Activated naive CD8-positive, alpha-beta T cell treated with anti-CD3 and anti-CD28 coated beads for 36 hours (primary cell): ENCODE data around the gene MAPK8IP1. TPM values are rescaled to one million over a fixed set of nuclear protein-coding genes. Genes with fewer than 3 reads are reported as not detected.

Experiments used
- DNase-seq: peaks from one replicate; pipeline ENCODE4 v3.0.0; 2021
- H3K27ac Mint-ChIP-seq: one replicate; pipeline ENCODE4 v1.8.0; 2022; ENCODE audit warnings: mild to moderate bottlenecking, moderate library complexity, mixed read lengths
- H3K27me3 Mint-ChIP-seq: one replicate; pipeline ENCODE4 v1.8.0; 2022; ENCODE audit warnings: mild to moderate bottlenecking, mixed read lengths
- H3K36me3 Mint-ChIP-seq: one replicate; pipeline ENCODE4 v1.8.0; 2021; ENCODE audit warnings: mild to moderate bottlenecking, mixed read lengths
- H3K4me1 Mint-ChIP-seq: one replicate; pipeline ENCODE4 v1.8.0; 2021; ENCODE audit warnings: mixed read lengths
- H3K4me3 Mint-ChIP-seq: one replicate; pipeline ENCODE4 v1.8.0; 2022; ENCODE audit warnings: mild to moderate bottlenecking, moderate library complexity, mixed read lengths
- H3K9me3 Mint-ChIP-seq: one replicate; pipeline ENCODE4 v1.8.0; 2022; ENCODE audit warnings: mixed read lengths
- total RNA-seq, 2 experiments: library from RNA; stranded (reverse); gene quantifications; one replicate each; pipeline ENCODE4 v1.2.3, GENCODE V29; 2021

MAPK8IP1 gene
- total RNA-seq, 2 experiments from 2014 or later: 0.54 to 0.56 TPM

DNA sequence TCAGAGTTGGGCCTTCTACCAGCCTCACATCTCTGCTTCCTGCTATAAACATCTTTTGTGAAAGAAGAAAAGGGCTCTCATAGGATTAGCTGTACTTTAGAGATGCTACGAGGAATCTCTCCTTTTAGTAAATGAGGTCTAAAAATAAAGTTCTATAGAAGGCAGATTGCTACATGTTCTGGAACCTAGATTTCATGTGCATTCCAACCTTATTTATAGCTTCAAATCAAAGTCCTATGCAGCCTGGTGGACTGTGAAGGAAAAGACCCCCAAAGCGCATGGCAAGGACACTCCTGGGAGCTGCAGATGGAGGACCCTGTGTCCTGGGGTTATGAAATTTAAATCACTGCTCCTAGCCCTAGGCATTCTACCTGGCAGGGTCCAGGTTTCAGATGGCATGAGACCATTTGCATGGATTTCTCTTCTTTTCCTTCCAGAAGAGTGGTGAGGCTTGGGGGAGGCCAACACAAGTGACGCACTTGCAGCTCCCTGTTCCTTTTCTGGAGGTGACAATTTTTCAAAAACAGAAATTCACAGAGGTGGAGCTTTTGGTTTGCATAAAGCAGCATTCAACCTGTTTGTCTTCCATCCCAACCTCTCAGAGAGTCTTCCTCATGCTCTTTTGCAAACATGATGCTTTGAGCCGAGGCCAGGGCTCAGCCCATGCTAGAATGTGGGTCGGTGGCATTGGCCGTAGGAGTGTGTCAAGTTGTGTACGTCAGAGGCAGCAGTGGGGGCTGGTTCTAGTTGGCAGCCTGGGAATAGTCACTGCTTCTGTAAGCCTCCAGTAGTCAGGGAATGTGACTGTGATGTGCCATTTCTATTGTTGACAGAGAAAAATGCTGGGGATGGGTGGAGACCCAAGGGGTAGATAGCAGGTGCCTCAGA lies 31.9 kb upstream of the MAPK8IP1 start:
- Mint-ChIP-seq H3K9me3 (no peaks in the 10 kb centered on the region), H3K27me3 (no peaks in the 10 kb centered on the region), H3K36me3 (peaks cover 5% of the 10 kb centered on the region), H3K4me1 (peaks cover 31% of the 10 kb centered on the region), H3K27ac (no peak overlapping the region), H3K4me3 (no peak overlapping the region)
- DNase-seq: no peak

DNA sequence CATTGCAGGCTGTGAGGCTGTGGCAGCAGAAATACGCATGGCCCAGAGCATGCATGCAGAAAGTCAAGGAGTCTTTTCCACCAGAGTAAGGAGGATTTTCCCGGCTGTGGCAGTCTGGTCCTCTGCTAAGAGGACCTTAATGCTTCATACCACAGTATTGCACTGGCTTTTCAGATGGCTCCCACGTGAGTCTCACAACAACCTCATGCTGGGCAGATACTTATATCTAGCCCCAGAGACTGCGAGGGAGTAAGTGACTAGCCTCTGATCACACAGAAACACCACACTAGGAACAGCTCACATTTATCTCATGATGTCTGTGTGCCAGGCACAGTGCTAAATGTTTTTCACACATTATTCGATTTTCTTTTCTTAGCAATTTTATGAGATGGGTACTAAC lies 30.1 kb upstream of the MAPK8IP1 start:
- H3K4me3 Mint-ChIP-seq: no peak overlapping the region
- H3K4me1 Mint-ChIP-seq: peaks cover 21% of the 10 kb centered on the region
- H3K27ac Mint-ChIP-seq: no peak overlapping the region
- no peak for DNase-seq
- H3K9me3 Mint-ChIP-seq: no peaks in the 10 kb centered on the region
- peaks cover 8% of the 10 kb centered on the region for H3K36me3 Mint-ChIP-seq
- H3K27me3 Mint-ChIP-seq: no peaks in the 10 kb centered on the region

DNA sequence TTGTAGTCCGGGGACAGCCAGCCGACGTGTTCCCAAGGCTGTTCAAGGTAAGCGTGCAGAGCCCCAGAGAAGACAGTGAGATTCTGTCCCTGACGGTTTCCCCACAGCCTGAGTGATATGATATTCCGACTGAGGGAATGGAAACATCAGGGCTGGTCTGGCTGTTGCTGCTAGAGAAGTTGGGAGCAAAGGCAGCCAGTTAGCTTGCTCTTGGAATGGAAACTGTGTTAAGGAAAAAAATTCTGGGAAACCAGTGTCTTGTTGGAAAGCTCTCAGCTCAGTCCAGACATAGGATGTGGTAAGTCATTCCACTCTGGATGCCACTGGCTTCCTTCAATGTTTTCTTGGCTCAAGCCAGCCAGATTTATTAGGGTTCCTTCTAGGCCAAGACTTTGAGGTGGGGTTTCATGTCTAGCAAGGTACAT lies 29.4 kb upstream of the MAPK8IP1 start:
- Mint-ChIP-seq H3K36me3 (peaks cover 9% of the 10 kb centered on the region), H3K4me1 (peaks cover 15% of the 10 kb centered on the region), H3K9me3 (no peaks in the 10 kb centered on the region), H3K27ac (no peak overlapping the region), H3K27me3 (no peaks in the 10 kb centered on the region), H3K4me3 (no peak overlapping the region)
- no peak for DNase-seq

DNA sequence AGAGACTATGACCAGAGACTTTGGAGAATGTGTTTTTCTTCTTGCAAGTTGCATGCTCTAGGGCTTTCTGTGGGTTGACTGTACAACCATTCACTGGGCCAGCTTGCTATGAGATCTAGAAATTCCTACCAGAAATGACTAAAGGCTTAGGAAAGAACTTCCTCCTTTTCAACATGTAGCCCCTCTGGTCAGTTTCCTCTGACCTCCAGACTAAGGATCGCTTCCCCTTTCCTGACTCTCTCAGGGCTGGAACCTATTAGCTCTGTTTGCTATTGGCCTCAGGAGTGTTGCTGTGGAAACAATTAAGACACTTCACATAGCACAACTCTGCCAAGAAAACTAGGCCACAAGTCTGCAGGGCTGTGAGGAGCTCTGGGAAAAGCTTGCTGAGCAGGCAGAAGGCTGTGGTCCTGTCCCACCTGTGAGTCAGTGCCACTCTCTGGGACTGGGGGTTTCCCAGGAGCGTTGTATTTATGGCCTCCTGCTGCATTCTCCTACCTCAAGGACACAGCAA lies 27.4 kb upstream of the MAPK8IP1 start:
- Mint-ChIP-seq H3K4me3 (no peak overlapping the region), H3K27ac (no peak overlapping the region), H3K36me3 (peaks cover 10% of the 10 kb centered on the region), H3K27me3 (no peaks in the 10 kb centered on the region), H3K4me1 (peaks cover 6% of the 10 kb centered on the region), H3K9me3 (no peaks in the 10 kb centered on the region)
- no peak for DNase-seq

DNA sequence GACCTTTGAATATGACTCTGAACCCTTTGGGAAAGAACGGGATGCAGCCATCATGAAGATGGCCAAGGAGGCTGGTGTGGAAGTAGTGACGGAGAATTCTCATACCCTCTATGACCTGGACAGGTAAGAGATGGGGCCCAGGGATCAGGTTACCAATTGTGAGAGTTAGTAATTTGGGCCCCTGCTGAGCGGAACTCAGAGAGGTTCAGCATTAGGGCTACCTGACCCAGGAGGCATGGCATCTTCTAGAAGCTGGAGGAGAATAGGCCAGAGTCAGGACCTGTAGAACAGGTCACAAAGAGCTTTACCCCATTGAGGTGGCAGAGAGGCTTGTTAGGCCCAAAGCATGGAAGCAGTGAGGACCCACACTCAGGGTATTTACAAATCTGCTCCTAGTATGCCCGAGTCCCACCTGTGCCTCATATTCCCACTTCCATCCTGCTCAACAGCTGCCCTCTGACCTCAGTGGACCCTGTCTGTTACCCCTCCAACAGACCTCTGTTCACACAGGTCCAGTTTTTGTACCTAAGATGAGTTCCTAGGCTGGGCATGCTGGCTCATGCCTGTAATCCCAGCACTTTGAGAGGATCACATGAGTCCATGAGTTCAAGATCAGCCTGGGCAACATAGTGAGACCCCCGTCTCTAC lies 26.6 kb upstream of the MAPK8IP1 start:
- peaks cover 10% of the 10 kb centered on the region for H3K36me3 Mint-ChIP-seq
- H3K27me3 Mint-ChIP-seq: no peaks in the 10 kb centered on the region
- no peaks in the 10 kb centered on the region for H3K9me3 Mint-ChIP-seq
- H3K4me3 Mint-ChIP-seq: no peak overlapping the region
- H3K27ac Mint-ChIP-seq: no peak overlapping the region
- H3K4me1 Mint-ChIP-seq: peaks cover 2% of the 10 kb centered on the region
- DNase-seq: no peak

DNA sequence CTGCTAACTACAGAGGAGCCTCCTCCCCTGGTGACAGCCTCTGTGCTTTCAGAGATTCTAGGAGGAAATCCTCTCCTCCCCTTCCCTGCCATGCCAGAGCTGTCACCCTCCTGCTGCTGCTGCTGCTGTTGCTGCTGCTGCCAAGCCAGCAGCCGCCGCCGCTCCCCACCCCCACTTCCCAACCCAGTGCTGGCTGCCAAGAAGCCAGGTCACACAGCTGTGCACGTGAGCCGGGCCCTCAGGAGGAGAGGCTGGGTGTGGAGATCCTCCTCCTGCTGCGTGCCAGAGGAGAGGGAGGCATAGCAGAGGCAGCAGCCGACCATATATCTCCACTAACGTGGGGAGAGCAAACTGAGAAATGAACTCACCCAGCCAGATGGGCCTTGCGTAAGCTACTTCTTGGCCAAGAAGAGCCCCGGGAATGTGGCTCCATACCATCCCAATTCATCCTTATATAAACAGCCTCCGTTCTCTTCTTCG lies 25.8 kb upstream of the MAPK8IP1 start:
- peaks cover 10% of the 10 kb centered on the region for H3K36me3 Mint-ChIP-seq
- DNase-seq: no peak
- H3K27ac Mint-ChIP-seq: no peak overlapping the region

DNA sequence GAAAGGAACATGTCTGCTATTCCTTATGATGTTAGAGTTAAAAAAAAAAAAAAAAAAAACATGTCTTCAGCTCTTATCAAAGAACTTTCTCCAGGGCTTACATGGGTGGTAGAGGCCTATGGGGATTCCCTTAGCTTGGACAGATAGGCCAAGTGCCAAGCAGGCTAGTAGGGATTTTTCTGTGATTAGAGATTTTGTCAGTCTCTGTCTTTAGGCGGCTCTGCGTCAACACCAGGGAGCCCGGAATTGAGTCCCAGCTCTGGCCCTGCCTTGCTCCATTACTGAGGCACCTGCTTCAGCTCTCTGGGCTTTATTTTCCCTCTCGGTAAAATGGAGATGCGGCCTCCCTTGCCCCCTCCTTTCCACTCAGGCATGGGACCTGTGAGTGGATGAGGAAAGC lies 25.1 kb upstream of the MAPK8IP1 start:
- no peaks in the 10 kb centered on the region for H3K9me3 Mint-ChIP-seq
- H3K4me1 Mint-ChIP-seq: no peaks in the 10 kb centered on the region
- H3K27ac Mint-ChIP-seq: no peak overlapping the region
- H3K27me3 Mint-ChIP-seq: no peaks in the 10 kb centered on the region
- H3K36me3 Mint-ChIP-seq: peaks cover 10% of the 10 kb centered on the region
- H3K4me3 Mint-ChIP-seq: no peak overlapping the region
- DNase-seq: no peak

More for the DNA sequence above, 25.8 kb upstream of the MAPK8IP1 start:
- H3K27me3 Mint-ChIP-seq: no peaks in the 10 kb centered on the region
- no peaks in the 10 kb centered on the region for H3K9me3 Mint-ChIP-seq
- H3K4me1 Mint-ChIP-seq: no peaks in the 10 kb centered on the region
- no peak overlapping the region for H3K4me3 Mint-ChIP-seq

DNA sequence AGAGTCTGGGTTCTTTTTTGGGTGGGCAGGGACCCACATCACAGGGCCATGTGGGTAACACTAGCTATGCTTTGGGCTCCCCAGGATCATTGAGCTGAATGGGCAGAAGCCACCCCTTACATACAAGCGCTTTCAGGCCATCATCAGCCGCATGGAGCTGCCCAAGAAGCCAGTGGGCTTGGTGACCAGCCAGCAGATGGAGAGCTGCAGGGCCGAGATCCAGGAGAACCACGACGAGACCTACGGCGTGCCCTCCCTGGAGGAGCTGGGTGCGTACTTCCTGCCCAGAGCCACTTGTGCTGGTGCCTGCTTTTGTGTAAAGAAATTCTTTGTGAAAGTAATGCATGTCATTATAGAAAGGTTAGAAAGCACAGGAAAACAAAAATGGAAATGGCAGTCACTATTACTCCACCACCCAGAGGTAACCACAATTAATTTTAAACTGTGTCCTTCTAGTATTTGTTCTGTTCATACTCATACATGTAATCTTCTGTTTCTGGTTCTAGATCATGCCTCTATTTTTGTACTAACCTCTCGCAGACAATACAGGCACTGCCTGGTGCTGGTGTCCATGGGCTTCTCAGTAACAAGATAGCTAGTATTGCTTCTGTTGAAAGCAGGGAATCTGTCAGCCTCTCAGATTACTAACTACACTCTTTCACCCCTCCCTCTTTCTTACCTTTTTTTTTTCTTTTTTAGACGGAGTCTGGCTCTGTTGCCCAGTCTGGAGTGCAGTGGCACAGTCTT lies 24.5 kb upstream of the MAPK8IP1 start:
- DNase-seq: no peak
- Mint-ChIP-seq H3K4me3 (no peak overlapping the region), H3K27me3 (no peaks in the 10 kb centered on the region), H3K27ac (no peak overlapping the region), H3K4me1 (no peaks in the 10 kb centered on the region), H3K9me3 (no peaks in the 10 kb centered on the region), H3K36me3 (peaks cover 11% of the 10 kb centered on the region)

DNA sequence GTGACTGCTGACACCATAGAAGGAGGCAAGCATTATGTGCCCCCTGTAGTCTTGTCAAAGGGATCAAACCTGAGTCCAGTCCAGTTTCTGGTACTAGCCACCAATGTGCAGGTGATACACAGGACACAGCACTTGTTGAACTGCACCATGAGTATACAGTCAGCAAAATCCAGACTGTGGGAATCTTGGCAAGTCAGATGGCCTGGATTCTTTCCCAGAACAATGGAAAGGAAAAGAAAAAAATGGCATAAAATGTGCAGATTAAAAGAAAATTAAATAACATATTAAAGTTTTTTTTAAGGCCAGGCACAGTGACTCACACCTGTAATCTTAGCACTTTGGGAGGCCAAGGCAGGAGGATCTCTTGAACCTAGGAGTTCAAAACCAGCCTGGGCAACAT lies 21.4 kb upstream of the MAPK8IP1 start:
- H3K4me3 Mint-ChIP-seq: no peak overlapping the region
- no peaks in the 10 kb centered on the region for H3K9me3 Mint-ChIP-seq
- H3K36me3 Mint-ChIP-seq: peaks cover 15% of the 10 kb centered on the region
- no peaks in the 10 kb centered on the region for H3K27me3 Mint-ChIP-seq
- no peak for DNase-seq
- no peak overlapping the region for H3K27ac Mint-ChIP-seq
- H3K4me1 Mint-ChIP-seq: no peaks in the 10 kb centered on the region

DNA sequence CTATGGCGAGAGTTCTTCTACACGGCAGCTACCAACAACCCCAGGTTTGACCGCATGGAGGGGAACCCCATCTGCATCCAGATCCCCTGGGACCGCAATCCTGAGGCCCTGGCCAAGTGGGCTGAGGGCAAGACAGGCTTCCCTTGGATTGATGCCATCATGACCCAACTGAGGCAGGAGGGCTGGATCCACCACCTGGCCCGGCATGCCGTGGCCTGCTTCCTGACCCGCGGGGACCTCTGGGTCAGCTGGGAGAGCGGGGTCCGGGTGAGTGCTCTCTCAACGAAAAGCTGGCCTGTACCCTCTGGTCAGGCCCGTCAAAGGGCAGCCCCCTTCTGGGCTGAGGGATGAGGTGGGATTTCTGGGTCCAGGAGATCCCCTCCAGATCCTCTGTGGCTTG lies 15.9 kb upstream of the MAPK8IP1 start:
- no peaks in the 10 kb centered on the region for H3K4me1 Mint-ChIP-seq
- no peak for DNase-seq
- no peaks in the 10 kb centered on the region for H3K9me3 Mint-ChIP-seq
- H3K27ac Mint-ChIP-seq: no peak overlapping the region
- H3K36me3 Mint-ChIP-seq: peaks cover 24% of the 10 kb centered on the region
- no peak overlapping the region for H3K4me3 Mint-ChIP-seq
- no peaks in the 10 kb centered on the region for H3K27me3 Mint-ChIP-seq

DNA sequence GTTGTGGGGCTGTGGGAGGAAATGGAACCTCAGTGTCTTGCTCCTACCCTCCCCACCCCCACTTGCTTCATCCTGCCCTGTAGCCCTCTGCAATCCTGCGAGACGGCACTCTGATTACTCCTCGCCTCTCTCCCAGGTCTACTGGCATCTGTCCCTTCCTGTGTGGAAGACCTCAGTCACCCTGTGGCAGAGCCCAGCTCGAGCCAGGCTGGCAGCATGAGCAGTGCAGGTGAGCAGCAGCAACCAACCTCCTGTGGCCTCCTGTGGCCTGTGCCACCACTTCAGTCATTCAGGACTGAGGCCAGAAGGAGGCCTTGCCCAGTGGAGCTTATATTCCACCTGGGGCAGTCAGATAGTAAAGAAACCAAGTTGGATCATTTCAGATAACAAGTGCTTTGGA lies 14.7 kb upstream of the MAPK8IP1 start:
- Mint-ChIP-seq H3K4me3 (no peak overlapping the region), H3K4me1 (no peaks in the 10 kb centered on the region), H3K36me3 (peaks cover 24% of the 10 kb centered on the region), H3K9me3 (no peaks in the 10 kb centered on the region), H3K27ac (no peak overlapping the region), H3K27me3 (no peaks in the 10 kb centered on the region)
- no peak for DNase-seq

DNA sequence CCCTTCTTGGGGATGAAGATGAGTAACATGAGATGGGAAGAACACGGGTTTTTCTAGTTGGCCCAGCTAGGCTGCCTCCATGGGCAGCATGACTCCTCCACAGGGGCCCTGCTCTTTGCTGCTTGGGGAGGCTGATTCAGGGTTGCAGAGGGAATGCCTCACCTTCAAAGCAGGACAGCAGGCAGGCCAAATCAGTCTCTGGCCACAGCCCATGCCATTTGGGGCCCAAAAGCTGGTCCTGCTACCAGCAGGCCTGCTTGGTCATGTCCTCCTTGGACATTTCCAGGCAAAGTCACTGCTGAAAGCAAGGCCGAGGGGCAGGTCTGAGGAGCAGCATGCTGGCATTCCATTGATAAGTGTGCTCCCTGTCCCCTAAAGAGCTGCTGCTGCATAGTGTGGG lies 13.8 kb upstream of the MAPK8IP1 start:
- Mint-ChIP-seq H3K27ac (no peak overlapping the region), H3K36me3 (peaks cover 22% of the 10 kb centered on the region), H3K4me1 (no peaks in the 10 kb centered on the region), H3K9me3 (no peaks in the 10 kb centered on the region), H3K4me3 (no peak overlapping the region), H3K27me3 (no peaks in the 10 kb centered on the region)
- DNase-seq: no peak

DNA sequence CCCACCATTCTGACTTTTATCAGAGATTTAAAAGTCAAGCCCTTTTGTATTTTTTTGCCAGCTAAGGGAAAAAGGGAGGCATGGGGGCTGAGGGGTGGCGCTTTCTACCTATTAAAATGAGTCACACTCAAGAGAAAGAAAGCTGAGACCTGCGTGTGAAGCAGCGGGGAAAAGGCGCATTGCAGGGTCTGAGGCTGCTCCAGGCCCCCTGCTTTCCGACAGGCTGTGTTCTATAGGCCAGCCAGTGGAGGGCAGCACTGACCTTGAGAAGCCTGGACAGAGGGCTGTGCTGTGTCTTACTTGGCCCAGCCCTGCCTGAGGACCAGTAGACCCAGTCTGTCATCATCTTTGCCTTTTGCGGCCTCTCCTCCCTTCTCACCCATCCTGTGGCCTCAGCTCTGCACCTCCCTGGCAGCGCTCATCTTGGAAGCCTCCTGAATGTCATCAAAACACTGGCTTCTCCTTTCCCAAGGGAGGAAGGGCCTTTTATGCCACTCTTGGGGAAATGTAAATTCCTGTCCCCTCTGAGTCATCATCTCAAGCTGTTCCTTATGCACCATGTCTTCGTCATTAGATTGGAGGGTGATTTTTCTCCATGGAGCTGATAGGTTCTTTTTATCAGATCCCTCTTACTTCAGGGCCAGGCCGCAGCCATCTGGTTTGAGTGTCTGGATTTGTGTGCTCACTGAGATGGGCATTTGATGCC lies 12.6 kb upstream of the MAPK8IP1 start:
- Mint-ChIP-seq H3K27ac (no peak overlapping the region), H3K36me3 (peaks cover 19% of the 10 kb centered on the region), H3K27me3 (no peaks in the 10 kb centered on the region), H3K4me1 (no peaks in the 10 kb centered on the region), H3K4me3 (no peak overlapping the region), H3K9me3 (no peaks in the 10 kb centered on the region)
- peak; percentile 45 for DNase-seq

DNA sequence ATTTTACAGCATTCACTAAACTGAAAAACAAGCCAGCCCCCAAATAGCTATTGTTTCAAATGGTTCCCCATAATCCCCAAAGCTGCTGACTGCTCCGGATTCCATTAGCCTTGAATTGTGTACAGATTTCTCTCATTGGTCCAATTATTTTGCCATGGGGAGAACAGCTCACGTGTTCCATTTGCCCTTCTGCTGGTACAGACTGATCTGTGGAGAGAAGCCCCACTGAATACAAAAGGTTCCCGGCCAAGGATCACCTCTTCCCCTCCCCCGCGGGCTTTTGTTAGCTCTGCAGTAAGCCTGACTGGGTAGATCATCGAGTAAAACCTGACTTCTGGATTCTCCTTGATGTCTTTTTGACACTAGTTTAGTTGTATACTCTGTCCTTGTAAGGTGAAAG lies 9.1 kb upstream of the MAPK8IP1 start:
- Mint-ChIP-seq H3K4me3 (no peak overlapping the region), H3K36me3 (peaks cover 8% of the 10 kb centered on the region), H3K4me1 (no peaks in the 10 kb centered on the region), H3K27ac (no peak overlapping the region), H3K27me3 (no peaks in the 10 kb centered on the region), H3K9me3 (no peaks in the 10 kb centered on the region)
- DNase-seq: no peak
